Kidney (tissue), 14 donors: Measurements from ENCODE around the gene LRP5. TPM values are rescaled to one million over a fixed set of nuclear protein-coding genes. Genes with fewer than 3 reads are reported as not detected.

Experiments used
- DNase-seq, 5 donors: peaks; one replicate each; pipeline ENCODE4 v3.0.0-alpha.2; 2013 to 2020
- FAIRE-seq: peaks from 2 replicates; lab custom pipeline; 2012; peaks lifted over from hg19 to GRCh38; lab: Jason Lieb, UNC
- H3K27ac ChIP-seq, 2 donors: one replicate each; pipeline ENCODE4 v1.7.0; 2013; ENCODE audit warnings: low read depth in 2 of 2, low read length in 2 of 2, inconsistent platforms in 1 of 2
- H3K27me3 ChIP-seq: one replicate; pipeline ENCODE4 v1.7.1; 2013; ENCODE audit warnings: low read length, inconsistent platforms; ENCODE audit not compliant: control insufficient read depth, insufficient read depth
- H3K36me3 ChIP-seq, 3 donors: one replicate each; pipeline versions ENCODE4 v1.7.0 to v1.7.1; 2013; ENCODE audit warnings: low read length in 3 of 3, control low read depth in 1 of 3, inconsistent platforms in 1 of 3; ENCODE audit not compliant: insufficient read depth in 3 of 3, control insufficient read depth in 2 of 3
- H3K4me1 ChIP-seq, 3 donors: one replicate each; pipeline versions ENCODE4 v1.7.0 to v1.7.1; 2013; ENCODE audit warnings: low read length in 3 of 3, inconsistent platforms in 1 of 3, low read depth in 1 of 3; ENCODE audit not compliant: control insufficient read depth in 2 of 3, insufficient read depth in 2 of 3
- H3K4me3 ChIP-seq, 3 donors: one replicate each; pipeline versions ENCODE4 v1.7.0 to v1.8.1; 2013; ENCODE audit warnings: low read length in 3 of 3, control low read depth in 1 of 3, inconsistent platforms in 1 of 3
- H3K9ac ChIP-seq, 3 donors: one replicate each; pipeline versions ENCODE4 v1.7.0 to v1.7.1; 2013; ENCODE audit warnings: low read length in 3 of 3, control low read depth in 1 of 3, inconsistent platforms in 1 of 3
- H3K9me3 ChIP-seq, 3 donors: one replicate each; pipeline versions ENCODE4 v1.7.0 to v1.7.1; 2013; ENCODE audit warnings: low read length in 3 of 3, control low read depth in 1 of 3, inconsistent platforms in 1 of 3; ENCODE audit not compliant: control insufficient read depth in 2 of 3, insufficient read depth in 1 of 3
- intact Hi-C: fragments of 100-400 bp; cut with DNase I; formaldehyde crosslinking; loops from one replicate; pipeline ENCODE4 v1.11.1; 2022
- polyA plus RNA-seq: library from polyadenylated mRNA; stranded (reverse); fragments of 350-450 nt; fragmentation: Illumina TruSeq; extraction: RNeasy Lipid Tissue Mini Kit (QIAGEN cat#74804); gene quantifications from one replicate; pipeline ENCODE4 v1.2.3, GENCODE V29; 2014; ENCODE audit warnings: low read depth, low replicate concordance; ENCODE audit not compliant: insufficient read depth
- total RNA-seq: library from RNA; stranded (reverse); fragmentation: NEBNext Ultra II Directional; extraction: Animal tissue kit (Norgen Biotek cat#: 25700); gene quantifications from one replicate; pipeline ENCODE4 v1.2.1, GENCODE V29; 2021
- TF ChIP-seq, protein P1 (sequence below): IDR thresholded peaks from 3 replicates; pipeline ENCODE4 v1.5.1; 2012; ENCODE audit warnings: mild to moderate bottlenecking, moderate library complexity, borderline replicate concordance; ENCODE audit not compliant: insufficient read depth; ENCODE audit errors: extremely low read depth
- donor health status: control.
- donor health status: control.
- donor health status: control.
- donor health status: control.
- donor health status: control.
- donor health status: DM: yes; HTN: yes; CAD: no.
- donor health status: Normal renal cell carcinoma (clear cell type).

Gene LRP5
- total and polyA plus RNA-seq, 2 donors from 2014 or later = 55.4 to 71.3 TPM

DNA sequence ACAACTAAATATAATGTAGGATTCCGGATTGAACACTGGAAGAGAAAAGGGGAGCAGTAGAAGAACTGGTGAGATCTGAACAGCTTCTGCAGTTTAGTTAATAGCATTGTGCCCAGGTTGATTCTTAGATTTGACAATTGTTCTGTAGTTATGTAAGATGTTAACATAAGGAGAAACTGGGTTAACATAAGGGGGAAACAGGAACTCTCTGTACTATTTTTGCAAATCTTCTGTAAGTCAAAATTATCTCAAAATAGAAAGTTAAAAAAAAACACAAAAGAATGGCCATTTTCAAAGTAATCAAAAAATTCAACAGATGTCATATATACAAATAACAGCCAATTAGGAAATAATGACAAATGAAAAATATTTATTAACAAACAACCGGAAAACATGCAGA lies 18.7 kb upstream of the LRP5 start:
- TF ChIP-seq, protein P1, sequence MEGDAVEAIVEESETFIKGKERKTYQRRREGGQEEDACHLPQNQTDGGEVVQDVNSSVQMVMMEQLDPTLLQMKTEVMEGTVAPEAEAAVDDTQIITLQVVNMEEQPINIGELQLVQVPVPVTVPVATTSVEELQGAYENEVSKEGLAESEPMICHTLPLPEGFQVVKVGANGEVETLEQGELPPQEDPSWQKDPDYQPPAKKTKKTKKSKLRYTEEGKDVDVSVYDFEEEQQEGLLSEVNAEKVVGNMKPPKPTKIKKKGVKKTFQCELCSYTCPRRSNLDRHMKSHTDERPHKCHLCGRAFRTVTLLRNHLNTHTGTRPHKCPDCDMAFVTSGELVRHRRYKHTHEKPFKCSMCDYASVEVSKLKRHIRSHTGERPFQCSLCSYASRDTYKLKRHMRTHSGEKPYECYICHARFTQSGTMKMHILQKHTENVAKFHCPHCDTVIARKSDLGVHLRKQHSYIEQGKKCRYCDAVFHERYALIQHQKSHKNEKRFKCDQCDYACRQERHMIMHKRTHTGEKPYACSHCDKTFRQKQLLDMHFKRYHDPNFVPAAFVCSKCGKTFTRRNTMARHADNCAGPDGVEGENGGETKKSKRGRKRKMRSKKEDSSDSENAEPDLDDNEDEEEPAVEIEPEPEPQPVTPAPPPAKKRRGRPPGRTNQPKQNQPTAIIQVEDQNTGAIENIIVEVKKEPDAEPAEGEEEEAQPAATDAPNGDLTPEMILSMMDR = no peak
- intact Hi-C loops = no loop called here
- H3K4me3 ChIP-seq = no peak overlapping the region
- no peak for DNase-seq
- H3K4me1 ChIP-seq = peaks cover 0 to 10% (median 0%) of the 10 kb centered on the region in 3 donors
- no peaks in the 10 kb centered on the region for H3K36me3 ChIP-seq
- H3K27ac ChIP-seq = no peak overlapping the region
- H3K27me3 ChIP-seq = no peaks in the 10 kb centered on the region
- no peak for FAIRE-seq
- no peak overlapping the region for H3K9ac ChIP-seq
- H3K9me3 ChIP-seq = no peaks in the 10 kb centered on the region

DNA sequence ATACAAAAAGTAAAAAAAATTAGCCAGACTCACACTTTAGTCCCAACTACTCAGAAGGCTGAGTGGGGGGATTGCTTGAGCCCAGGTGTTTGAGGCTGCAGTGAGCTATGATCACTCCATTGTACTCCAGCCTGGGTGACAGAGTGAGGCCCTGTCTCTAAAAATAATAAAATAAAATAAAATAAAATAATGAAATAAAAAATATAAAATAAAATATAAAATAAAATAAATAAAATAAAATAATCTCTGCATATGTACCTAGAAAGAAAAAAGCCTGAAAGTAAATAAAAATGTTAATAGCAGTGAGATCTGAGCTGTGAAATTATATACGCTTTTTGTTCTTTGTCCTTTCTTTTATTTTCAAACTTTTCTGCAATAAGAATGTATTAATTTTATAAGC lies 17.1 kb upstream of the LRP5 start:
- intact Hi-C loops = loop anchor here (5.0 kb wide), 1 partner anchor 33 kb away; no protein-coding TSS in a partner anchor
- no peak for DNase-seq
- no peak overlapping the region for H3K4me3 ChIP-seq
- no peaks in the 10 kb centered on the region for H3K36me3 ChIP-seq
- H3K4me1 ChIP-seq = peaks cover 0 to 13% (median 0%) of the 10 kb centered on the region in 3 donors
- peak; percentile 29 for FAIRE-seq
- TF ChIP-seq, protein P1 = no peak
- no peak overlapping the region for H3K27ac ChIP-seq
- no peak overlapping the region for H3K9ac ChIP-seq
- H3K27me3 ChIP-seq = no peaks in the 10 kb centered on the region
- no peaks in the 10 kb centered on the region for H3K9me3 ChIP-seq

DNA sequence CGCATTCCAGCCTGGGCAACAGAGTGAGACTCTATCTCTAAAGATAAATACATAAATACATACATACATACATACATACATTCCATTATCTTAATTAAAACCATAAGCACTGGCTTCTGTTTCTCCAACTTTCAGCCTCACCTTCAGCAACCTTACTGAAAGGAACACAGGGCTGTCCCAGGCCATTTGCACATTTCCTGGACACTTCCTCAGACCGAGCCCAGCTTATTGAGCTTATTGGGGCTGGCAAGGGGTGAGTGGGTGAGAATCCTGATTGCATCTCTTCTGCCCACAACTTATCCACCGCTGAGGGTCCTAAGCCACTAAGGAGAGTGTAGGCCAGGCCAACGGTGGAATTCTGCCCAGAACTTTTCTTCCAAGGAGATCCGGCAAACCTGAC lies 16.5 kb upstream of the LRP5 start:
- Histone ChIP-seq H3K4me1 (peaks cover 0 to 13% (median 0%) of the 10 kb centered on the region in 3 donors), H3K27me3 (no peaks in the 10 kb centered on the region), H3K36me3 (no peaks in the 10 kb centered on the region), H3K27ac (no peak overlapping the region), H3K9me3 (no peaks in the 10 kb centered on the region), H3K4me3 (no peak overlapping the region), H3K9ac (no peak overlapping the region)
- no peak for DNase-seq
- TF ChIP-seq, protein P1 = no peak
- intact Hi-C loops = loop anchor here (5.0 kb wide), 1 partner anchor 34 kb away; no protein-coding TSS in a partner anchor
- FAIRE-seq = no peak
